GM12878 (cell line): ENCODE results near the gene ZCCHC24.

Source experiments
- ASH2L ChIP-seq: fragments of 300-600, 200-600 bp; sonication (generic); IDR thresholded peaks from 2 replicates; pipeline ENCODE4 v1.6.1; 2017; ENCODE audit warnings: low read depth, mild to moderate bottlenecking, borderline replicate concordance
- BCLAF1 ChIP-seq: fragments of 450-650 bp; IDR thresholded peaks from 2 replicates; pipeline ENCODE4 v1.6.1; 2017; ENCODE audit warnings: antibody characterized with exemption, mild to moderate bottlenecking, moderate library complexity
- CHD2 ChIP-seq: IDR thresholded peaks from 2 replicates; pipeline ENCODE4 v1.6.1; 2011; ENCODE audit warnings: low read depth, low read length, improper control_type of control experiment, borderline replicate concordance
- MYC ChIP-seq: IDR thresholded peaks from 2 replicates; pipeline ENCODE4 v1.6.1; 2011; ENCODE audit warnings: mild to moderate bottlenecking, low read length, moderate library complexity, inconsistent platforms; ENCODE audit not compliant: insufficient read depth, insufficient replicate concordance, insufficient read length, severe bottlenecking
- PBX3 ChIP-seq: IDR thresholded peaks from 2 replicates; pipeline ENCODE4 v1.6.1; 2011; ENCODE audit warnings: mild to moderate bottlenecking, low read depth, low read length, moderate library complexity; ENCODE audit not compliant: insufficient replicate concordance
- POLR2AphosphoS2 ChIP-seq: IDR thresholded peaks from 2 replicates; pipeline ENCODE4 v1.6.1; 2011; ENCODE audit warnings: low read depth, mild to moderate bottlenecking, low read length, improper control_type of control experiment, moderate library complexity
- RBBP5 ChIP-seq: fragments of 200-600 bp; sonication (generic); conservative IDR thresholded peaks from 2 replicates; pipeline ENCODE4 v1.6.1; 2016
- ZNF207 ChIP-seq: fragments of 450-650 bp; IDR thresholded peaks from 2 replicates; pipeline ENCODE4 v1.6.1; 2014; ENCODE audit warnings: antibody characterized with exemption, mild to moderate bottlenecking, borderline replicate concordance
- ZZZ3 ChIP-seq: IDR thresholded peaks from 2 replicates; pipeline ENCODE4 v1.6.1; 2011; ENCODE audit warnings: low read depth; ENCODE audit not compliant: control insufficient read depth, insufficient read length
- TF ChIP-seq, protein P1 (sequence below), 3 experiments: IDR thresholded peaks in 2 of 3; conservative IDR thresholded peaks in 1 of 3; 2 replicates each; pipeline ENCODE4 v1.5.1; 2011; ENCODE audit warnings: low read depth in 3 of 3, low read length in 3 of 3, mild to moderate bottlenecking in 3 of 3, control low read depth in 2 of 3, moderate library complexity in 2 of 3, inconsistent platforms in 1 of 3, mixed read lengths in 1 of 3; ENCODE audit not compliant: control insufficient read depth in 2 of 3, insufficient read depth in 1 of 3; ENCODE audit errors: extremely low read depth in 1 of 3

- no peak for TF ChIP-seq MYC
- no peak for TF ChIP-seq RBBP5
- TF ChIP-seq BCLAF1 = no peak
- TF ChIP-seq, protein P1, sequence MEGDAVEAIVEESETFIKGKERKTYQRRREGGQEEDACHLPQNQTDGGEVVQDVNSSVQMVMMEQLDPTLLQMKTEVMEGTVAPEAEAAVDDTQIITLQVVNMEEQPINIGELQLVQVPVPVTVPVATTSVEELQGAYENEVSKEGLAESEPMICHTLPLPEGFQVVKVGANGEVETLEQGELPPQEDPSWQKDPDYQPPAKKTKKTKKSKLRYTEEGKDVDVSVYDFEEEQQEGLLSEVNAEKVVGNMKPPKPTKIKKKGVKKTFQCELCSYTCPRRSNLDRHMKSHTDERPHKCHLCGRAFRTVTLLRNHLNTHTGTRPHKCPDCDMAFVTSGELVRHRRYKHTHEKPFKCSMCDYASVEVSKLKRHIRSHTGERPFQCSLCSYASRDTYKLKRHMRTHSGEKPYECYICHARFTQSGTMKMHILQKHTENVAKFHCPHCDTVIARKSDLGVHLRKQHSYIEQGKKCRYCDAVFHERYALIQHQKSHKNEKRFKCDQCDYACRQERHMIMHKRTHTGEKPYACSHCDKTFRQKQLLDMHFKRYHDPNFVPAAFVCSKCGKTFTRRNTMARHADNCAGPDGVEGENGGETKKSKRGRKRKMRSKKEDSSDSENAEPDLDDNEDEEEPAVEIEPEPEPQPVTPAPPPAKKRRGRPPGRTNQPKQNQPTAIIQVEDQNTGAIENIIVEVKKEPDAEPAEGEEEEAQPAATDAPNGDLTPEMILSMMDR (IDR thresholded peaks at IDR 0.05 in 2 of 3, conservative IDR thresholded peaks at IDR 0.05 in 1 of 3; ENCODE audit: control insufficient read depth in 2 of 3, extremely low read depth in 1 of 3, insufficient read depth in 1 of 3, low read depth in 3 of 3, low read length in 3 of 3) = no peak
- TF ChIP-seq PBX3 = no peak
- no peak for TF ChIP-seq ZZZ3
- TF ChIP-seq POLR2AphosphoS2 = no peak
- TF ChIP-seq ASH2L = no peak
- no peak for TF ChIP-seq CHD2
- TF ChIP-seq ZNF207 = no peak
Observed at GRCh38 chr10:79356104-79356503, 89.3 kb downstream of the ZCCHC24 start.
